Endodermal cell (in vitro differentiated cells): ENCODE measurements around the gene AKTIP. TPM values are rescaled to one million over a fixed set of nuclear protein-coding genes. Genes with fewer than 3 reads are reported as not detected.

ENCODE experiments used
- DNase-seq: peaks from one replicate; pipeline ENCODE4 v3.0.0-alpha.2; 2017
- H3K27ac ChIP-seq: 2 replicates; pipeline ENCODE4 v1.5.1; 2013; ENCODE audit warnings: mild to moderate bottlenecking, low read depth, low read length, moderate library complexity
- H3K27me3 ChIP-seq: 2 replicates; pipeline ENCODE4 v1.6.1; 2013; ENCODE audit warnings: mild to moderate bottlenecking, low read length, moderate library complexity; ENCODE audit not compliant: insufficient read depth, control insufficient read depth, poor library complexity, severe bottlenecking
- H3K36me3 ChIP-seq: 2 replicates; pipeline ENCODE4 v1.7.0; 2013; ENCODE audit warnings: mild to moderate bottlenecking, low read length, moderate library complexity; ENCODE audit not compliant: control insufficient read depth, insufficient read depth
- H3K4me1 ChIP-seq: one replicate; pipeline ENCODE4 v1.7.0; 2013; ENCODE audit warnings: low read length; ENCODE audit not compliant: control insufficient read depth, insufficient read depth
- H3K4me3 ChIP-seq: 2 replicates; pipeline ENCODE4 v1.5.1; 2013; ENCODE audit warnings: mild to moderate bottlenecking, low read length, moderate library complexity
- H3K9ac ChIP-seq: 2 replicates; pipeline ENCODE4 v1.6.1; 2013; ENCODE audit warnings: mild to moderate bottlenecking, low read length, moderate library complexity; ENCODE audit not compliant: poor library complexity, severe bottlenecking; ENCODE audit errors: extremely low read depth
- H3K9me3 ChIP-seq: 2 replicates; pipeline ENCODE4 v1.6.1; 2013; ENCODE audit warnings: mild to moderate bottlenecking, low read length, moderate library complexity; ENCODE audit not compliant: control insufficient read depth
- H3K27ac Mint-ChIP-seq: 2 replicates; pipeline ENCODE4 v1.8.0; 2020; ENCODE audit warnings: mixed read lengths
- H3K27me3 Mint-ChIP-seq: 2 replicates; pipeline ENCODE4 v1.8.0; 2021; ENCODE audit warnings: mild to moderate bottlenecking, mixed read lengths; ENCODE audit not compliant: insufficient read depth
- H3K36me3 Mint-ChIP-seq: 2 replicates; pipeline ENCODE4 v1.8.0; 2020; ENCODE audit warnings: low read depth, mixed read lengths
- H3K4me1 Mint-ChIP-seq: 2 replicates; pipeline ENCODE4 v1.8.0; 2020; ENCODE audit warnings: mixed read lengths
- H3K4me3 Mint-ChIP-seq: 2 replicates; pipeline ENCODE4 v1.8.0; 2020; ENCODE audit warnings: mild to moderate bottlenecking, moderate library complexity, mixed read lengths
- H3K9me3 Mint-ChIP-seq: 2 replicates; pipeline ENCODE4 v1.8.0; 2020; ENCODE audit warnings: mild to moderate bottlenecking, mixed read lengths
- WGBS, 2 experiments: methylation state at CpG; one replicate each; pipeline versions ENCODE4 v1.1.5 to v1.1.7; 2013; ENCODE audit warnings: missing lambda C conversion rate in 2 of 2, mixed read lengths in 1 of 2; ENCODE audit not compliant: insufficient coverage in 1 of 2, insufficient read length in 1 of 2; 5-methylcytosine and 5-hydroxymethylcytosine counted together
- total RNA-seq, 2 donors: library from RNA; stranded (reverse); fragmentation: NEBNext Ultra II Directional in 1 of 2; extraction: Animal tissue kit (Norgen Biotek cat#: 25700) in 1 of 2; gene quantifications; 2 replicates in 1 of 2; 3 replicates in 1 of 2; pipeline ENCODE4 v1.2.1, GENCODE V29; 2021
- TF ChIP-seq, protein P1 (sequence below): fragments of 200-600 bp; sonication (generic); conservative IDR thresholded peaks from 2 replicates; pipeline ENCODE4 v1.5.0; 2021; ENCODE audit warnings: antibody characterized with exemption, mild to moderate bottlenecking

AKTIP gene
- total RNA-seq, 2 donors from 2014 or later, result 18.3 to 21.3 TPM

GRCh38 chr16:53453928-53454327 is 49.1 kb downstream of the AKTIP start:
- WGBS, 2 experiments, result 96 to 97% methylated on average over 5 of the region's 5 CpGs
- Mint-ChIP-seq H3K27ac (no peak overlapping the region), H3K4me1 (peaks cover 13% of the 10 kb centered on the region), H3K9me3 (no peaks in the 10 kb centered on the region), H3K4me3 (no peak overlapping the region), H3K27me3 (no peaks in the 10 kb centered on the region), H3K36me3 (peaks cover 58% of the 10 kb centered on the region)
- H3K36me3 ChIP-seq, result peaks cover 57% of the 10 kb centered on the region
- no peak for DNase-seq
- H3K27me3 ChIP-seq, result no peaks in the 10 kb centered on the region
- H3K4me3 ChIP-seq, result no peak overlapping the region
- no peak overlapping the region for H3K27ac ChIP-seq
- H3K9ac ChIP-seq, result no peak overlapping the region
- TF ChIP-seq, protein P1, sequence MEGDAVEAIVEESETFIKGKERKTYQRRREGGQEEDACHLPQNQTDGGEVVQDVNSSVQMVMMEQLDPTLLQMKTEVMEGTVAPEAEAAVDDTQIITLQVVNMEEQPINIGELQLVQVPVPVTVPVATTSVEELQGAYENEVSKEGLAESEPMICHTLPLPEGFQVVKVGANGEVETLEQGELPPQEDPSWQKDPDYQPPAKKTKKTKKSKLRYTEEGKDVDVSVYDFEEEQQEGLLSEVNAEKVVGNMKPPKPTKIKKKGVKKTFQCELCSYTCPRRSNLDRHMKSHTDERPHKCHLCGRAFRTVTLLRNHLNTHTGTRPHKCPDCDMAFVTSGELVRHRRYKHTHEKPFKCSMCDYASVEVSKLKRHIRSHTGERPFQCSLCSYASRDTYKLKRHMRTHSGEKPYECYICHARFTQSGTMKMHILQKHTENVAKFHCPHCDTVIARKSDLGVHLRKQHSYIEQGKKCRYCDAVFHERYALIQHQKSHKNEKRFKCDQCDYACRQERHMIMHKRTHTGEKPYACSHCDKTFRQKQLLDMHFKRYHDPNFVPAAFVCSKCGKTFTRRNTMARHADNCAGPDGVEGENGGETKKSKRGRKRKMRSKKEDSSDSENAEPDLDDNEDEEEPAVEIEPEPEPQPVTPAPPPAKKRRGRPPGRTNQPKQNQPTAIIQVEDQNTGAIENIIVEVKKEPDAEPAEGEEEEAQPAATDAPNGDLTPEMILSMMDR, result no peak
- H3K4me1 ChIP-seq, result no peaks in the 10 kb centered on the region
- no peaks in the 10 kb centered on the region for H3K9me3 ChIP-seq

DNA sequence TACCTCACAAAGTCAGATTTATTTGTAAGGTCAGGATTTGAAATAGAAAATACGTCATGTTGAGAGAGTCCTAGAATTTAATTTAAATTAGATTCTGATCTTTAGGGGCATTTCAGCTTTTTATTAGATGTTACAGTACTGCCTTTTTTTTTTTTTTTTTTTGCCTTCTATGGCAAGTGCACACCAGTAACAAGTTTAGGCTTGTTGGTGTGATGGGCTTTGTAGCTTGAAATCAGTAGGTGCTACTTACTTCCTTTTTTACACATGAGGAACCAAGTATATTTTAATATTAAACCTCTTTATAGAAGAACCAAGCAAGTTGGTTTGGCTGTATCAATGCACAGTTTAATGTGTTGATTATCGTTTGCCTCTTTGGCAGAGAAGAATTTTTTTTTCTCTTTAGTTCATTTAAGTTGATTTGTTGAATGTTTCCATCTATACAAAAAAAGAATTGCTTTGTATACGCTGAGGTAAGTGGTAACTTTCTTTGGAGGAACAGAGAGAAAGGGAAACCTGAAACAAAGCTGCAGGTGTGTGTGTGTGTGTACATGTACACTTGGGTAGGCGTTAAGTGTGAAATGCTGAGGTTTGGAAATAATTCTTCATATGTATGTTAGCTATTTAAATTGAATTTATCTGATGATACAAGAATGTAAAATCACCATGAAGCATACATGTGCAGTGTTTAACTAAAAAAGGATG is 53.0 kb downstream of the AKTIP start:
- H3K27ac Mint-ChIP-seq, result no peak overlapping the region
- WGBS, 2 experiments, result 92 to 100% methylated on average over 2 to 4 of the region's 4 CpGs
- Histone ChIP-seq H3K9ac (no peak overlapping the region), H3K27me3 (no peaks in the 10 kb centered on the region), H3K27ac (no peak overlapping the region), H3K36me3 (peaks cover 59% of the 10 kb centered on the region), H3K4me1 (no peaks in the 10 kb centered on the region), H3K9me3 (no peaks in the 10 kb centered on the region), H3K4me3 (no peak overlapping the region)
- H3K9me3 Mint-ChIP-seq, result no peaks in the 10 kb centered on the region
- H3K4me1 Mint-ChIP-seq, result no peaks in the 10 kb centered on the region
- TF ChIP-seq, protein P1, result no peak
- no peaks in the 10 kb centered on the region for H3K27me3 Mint-ChIP-seq
- DNase-seq, result no peak
- H3K4me3 Mint-ChIP-seq, result no peak overlapping the region
- peaks cover 42% of the 10 kb centered on the region for H3K36me3 Mint-ChIP-seq

- 83 to 86% methylated on average over 3 of the region's 3 CpGs for WGBS, 2 experiments
- H3K9me3 Mint-ChIP-seq, result no peaks in the 10 kb centered on the region
- no peak overlapping the region for H3K27ac Mint-ChIP-seq
Measured at GRCh38 chr16:53446090-53446489, 56.9 kb downstream of the AKTIP start.

More at GRCh38 chr16:53446090-53446489, 56.9 kb downstream of the AKTIP start:
- DNase-seq, result no peak
- H3K4me3 ChIP-seq, result no peak overlapping the region
- peaks cover 56% of the 10 kb centered on the region for H3K36me3 Mint-ChIP-seq
- no peak overlapping the region for H3K27ac ChIP-seq
- H3K27me3 Mint-ChIP-seq, result no peaks in the 10 kb centered on the region
- no peak overlapping the region for H3K9ac ChIP-seq
- H3K36me3 ChIP-seq, result peaks cover 61% of the 10 kb centered on the region
- no peaks in the 10 kb centered on the region for H3K9me3 ChIP-seq
- no peak overlapping the region for H3K4me3 Mint-ChIP-seq
- TF ChIP-seq, protein P1, result no peak
- no peaks in the 10 kb centered on the region for H3K4me1 Mint-ChIP-seq
- H3K4me1 ChIP-seq, result no peaks in the 10 kb centered on the region
- H3K27me3 ChIP-seq, result no peaks in the 10 kb centered on the region
